NCI-H1436 (cell line): Measurements from ENCODE around the gene ROR2.

Experiments used
- DNase-seq: peaks from one replicate; lab custom pipeline; 2025; lab: John Stamatoyannopoulos, UW

The ROR2 gene

DNA sequence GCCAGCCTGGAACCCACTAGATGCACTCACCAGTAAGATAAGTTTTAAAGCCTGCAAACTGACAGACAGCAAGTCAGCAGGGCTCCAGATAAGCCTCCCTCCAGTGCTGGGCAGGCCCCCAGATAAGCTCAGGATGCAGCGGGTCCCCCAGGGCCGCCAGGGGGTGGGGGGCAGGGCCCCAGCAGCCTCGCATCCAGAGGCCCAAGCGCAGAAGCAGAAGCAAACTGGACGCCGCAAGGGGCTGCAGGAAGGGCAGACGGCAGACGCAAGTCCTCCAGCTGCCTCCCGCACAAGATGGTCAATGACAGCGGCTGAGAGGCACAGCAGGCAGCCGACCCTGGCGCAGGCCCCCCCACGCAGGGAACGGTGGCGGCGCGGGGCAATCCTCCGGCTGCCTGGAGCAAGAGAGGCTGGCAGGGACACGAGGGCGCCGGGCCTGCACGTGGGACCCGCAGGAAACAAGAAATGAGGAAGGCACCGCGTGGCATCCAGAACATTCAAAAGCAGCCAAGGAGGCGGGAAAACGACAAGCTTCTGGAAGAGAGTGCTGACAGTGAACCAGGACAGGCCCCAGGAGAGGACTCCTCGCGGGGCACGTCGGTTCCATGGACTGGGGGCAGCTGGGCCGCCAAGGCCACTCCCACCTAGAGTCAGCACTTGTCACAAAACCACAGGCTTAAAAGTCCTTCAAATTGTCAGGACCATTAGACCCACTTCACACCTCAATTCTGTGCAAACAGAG, 49.8 kb downstream of the ROR2 start:
- no peak for DNase-seq

DNA sequence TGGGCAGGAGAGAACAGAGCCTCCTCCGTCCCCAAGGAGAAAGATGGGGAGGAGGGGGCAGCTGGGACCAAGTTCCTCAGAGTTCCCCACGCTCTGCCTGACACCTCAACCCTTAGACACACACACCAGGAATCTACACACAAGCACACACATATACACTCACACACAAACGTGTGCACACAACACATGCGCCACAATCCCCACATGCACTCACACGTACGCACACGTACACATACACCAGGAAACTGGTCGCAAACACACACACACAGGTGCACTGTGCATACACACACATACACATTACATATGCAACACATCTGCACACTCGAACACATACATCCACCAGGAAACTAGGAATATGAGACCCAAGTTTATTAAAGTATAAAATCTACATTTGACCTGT, 50.4 kb downstream of the ROR2 start:
- no peak for DNase-seq

DNA sequence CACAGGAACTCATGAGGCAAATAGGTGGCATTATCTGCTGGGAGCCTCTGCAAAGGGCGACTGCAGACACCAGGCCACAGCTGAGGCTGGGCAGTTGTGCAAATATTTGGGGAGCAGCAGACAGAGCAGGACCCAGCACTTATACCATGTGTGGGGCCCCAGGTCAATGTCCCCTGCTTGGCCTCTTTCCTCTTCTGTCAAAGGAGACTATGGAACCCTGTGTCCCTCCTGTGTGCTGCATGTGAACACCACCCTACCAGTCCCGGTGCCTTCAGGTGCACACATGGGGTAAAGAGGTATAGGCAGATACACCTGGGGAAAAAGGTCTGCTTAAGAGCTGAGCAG, 50.8 kb downstream of the ROR2 start:
- DNase-seq, result no peak

DNA sequence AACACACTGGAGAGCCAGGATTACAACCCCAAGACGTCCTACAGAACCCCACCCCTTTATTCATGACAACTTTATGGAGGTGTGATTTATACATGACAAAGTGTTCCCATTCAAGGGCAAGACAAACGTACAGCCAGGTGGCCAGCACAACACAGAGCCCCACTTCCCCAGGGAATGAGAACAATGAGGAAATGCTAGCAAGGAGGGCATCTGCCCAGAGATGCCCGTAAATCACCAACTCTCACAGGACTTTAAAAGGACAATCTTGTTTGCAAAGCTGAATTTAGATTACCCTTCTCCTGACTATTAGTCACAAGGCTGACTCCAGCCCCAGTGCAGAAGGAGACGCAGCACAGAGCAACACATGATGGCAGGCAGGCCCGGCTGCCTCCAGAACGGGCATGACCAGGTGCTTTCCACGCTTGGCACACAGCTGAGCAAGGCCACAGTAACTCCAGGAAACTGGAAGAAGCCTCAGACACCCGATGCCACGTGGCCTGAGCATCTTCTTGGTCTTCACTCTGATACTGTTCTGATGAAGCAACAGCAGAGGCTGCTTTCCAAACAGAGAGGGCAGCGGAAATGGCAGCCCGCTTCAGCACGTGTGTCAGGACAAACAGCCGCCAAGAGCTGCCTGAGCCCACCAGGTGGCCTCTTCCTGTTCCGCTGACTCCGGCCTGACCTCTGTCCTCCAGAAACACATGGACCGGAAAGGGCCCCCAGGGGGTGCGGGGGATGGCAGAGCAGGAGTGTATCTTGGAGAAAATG, 51.4 kb downstream of the ROR2 start:
- DNase-seq, result peak; percentile 76

DNA sequence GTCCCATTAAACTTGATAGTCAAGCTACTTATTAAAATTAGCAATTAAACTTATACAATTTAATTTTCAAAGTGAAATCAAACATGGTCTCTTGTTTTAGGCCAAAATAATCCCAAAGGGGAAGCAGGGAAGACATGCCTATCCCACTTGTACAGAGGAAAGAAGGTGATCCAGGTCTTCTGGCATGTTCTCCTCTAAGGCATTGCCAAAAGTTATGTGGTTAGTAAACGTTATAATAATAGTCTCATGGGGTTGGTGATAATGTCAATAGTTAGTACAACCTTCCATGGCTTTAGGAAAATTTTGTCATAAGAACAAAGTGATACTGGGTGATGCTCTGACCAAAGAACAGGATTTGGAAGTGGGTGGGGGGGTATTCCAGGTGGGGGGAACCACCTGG, 52.8 kb downstream of the ROR2 start:
- no peak for DNase-seq

DNA sequence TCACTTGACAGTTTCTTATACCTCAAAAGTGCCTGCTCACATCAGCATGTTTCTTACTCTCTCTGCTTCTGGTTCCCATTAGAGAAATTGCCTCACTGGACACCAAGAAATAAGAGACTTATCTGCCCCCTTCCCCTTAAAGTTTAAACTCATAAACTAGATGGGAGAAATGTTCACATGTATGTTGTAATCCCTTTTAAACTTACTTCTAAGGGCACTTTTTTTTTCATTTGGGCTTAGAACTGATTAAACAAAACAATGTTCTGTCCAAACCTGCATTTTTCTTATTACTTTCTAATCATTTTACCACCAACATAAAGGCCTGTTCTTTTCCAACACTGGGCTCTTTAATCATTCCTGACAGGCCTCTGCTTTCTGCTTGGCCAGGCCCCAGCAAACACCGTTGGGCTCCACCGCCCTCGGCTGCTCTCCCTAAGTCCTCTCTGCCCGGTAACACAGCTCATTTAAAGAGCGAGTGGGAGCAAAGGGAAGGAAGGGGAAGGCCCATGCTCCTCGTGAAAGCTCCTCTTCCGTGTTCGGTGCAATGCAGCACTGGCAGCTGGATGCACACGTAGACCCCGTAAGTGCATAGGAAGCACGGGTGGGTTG, 53.4 kb downstream of the ROR2 start:
- no peak for DNase-seq

DNA sequence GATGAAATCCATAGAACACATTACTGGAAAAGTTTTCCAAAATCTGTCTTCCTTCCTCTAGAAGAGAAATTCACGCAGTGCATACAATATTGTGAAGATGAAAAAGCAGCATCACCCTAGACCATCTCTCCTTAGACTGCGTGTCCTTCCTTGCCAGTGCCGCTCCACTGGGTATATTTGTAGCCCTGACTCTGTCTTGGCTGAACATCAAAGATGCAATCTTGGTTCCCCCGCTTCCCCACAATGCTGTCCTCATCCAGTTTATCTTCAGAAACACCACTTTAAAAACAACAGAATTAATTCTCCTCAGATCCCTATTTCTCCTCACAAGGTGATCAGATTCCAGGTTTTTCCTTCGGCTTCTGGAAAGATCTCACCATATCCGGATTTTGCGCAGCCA, 53.9 kb downstream of the ROR2 start:
- DNase-seq, result no peak

DNA sequence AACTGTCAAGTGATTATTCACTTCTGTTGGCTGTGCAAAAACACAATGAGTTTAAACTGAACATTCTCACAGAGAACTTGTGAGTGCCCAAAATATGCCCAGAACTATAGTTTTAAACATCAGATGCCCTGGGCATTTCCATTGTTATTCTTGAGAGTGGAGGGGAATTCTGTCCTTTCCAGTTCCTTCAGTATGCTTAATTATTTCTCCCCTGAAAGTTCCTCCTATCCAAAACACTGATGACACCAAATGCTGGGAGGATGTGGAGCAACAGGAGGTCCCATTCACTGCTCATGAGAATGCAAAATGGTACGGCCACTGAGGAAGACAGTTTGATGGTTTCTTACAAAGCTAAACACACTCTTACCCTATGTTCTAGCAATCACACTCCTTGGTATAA, 55.5 kb downstream of the ROR2 start:
- DNase-seq, result no peak

DNA sequence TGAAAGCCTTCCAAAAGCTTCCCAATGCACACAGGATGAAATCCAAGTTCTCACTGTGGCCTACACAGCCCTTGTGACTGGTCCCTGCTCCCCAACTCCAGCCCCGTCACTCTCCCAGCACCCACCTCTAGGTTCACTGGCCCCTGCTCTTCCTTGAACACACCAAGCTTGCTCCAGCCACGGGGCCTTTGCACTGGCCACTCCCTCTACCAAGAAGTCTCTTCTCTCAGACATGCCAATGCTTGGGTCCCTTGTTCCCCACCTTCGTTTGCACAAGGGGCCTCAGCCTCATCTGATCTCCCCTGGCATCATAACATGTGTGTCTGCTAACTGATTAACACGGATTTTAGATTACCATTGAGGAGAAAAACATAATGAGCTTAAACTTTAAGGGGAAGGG, 56.0 kb downstream of the ROR2 start:
- no peak for DNase-seq

DNA sequence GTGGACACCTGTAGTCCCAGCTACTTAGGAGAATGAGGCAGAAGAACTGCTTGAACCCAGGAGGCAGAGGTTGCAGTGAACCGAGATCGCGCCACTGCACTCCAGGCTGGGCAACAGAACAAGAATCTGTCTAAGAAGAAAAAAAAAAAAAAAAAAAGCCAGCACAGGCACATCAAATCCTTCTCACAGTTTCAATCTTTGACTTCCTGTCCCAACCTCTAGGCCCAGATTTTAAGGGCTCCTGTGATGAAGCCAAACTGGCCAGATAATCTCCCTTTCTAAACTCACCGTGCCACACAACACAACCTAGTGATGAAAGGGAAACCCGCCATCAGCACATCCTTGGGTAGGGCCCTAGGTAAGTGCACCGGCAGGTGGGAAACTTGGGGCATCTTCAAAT, 58.1 kb downstream of the ROR2 start:
- DNase-seq, result no peak

DNA sequence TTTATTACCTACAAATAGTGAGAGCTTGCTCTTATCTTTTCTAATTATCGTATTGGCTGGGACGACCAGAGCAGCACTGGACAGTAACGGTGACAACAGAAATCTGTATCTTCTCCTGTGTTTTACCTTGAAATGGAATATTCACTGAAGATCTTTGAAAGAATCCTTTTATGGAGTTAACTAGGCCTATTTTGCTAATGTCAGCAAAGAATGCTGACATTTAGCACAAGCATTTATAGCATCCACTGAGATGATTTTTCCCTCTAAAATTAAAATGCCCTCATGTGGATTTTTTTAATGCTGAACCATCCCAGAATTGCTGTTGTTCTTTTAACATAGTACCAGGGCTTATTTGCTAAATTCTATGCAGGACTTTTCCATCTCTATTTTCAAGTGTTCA, 59.4 kb downstream of the ROR2 start:
- DNase-seq, result no peak

DNA sequence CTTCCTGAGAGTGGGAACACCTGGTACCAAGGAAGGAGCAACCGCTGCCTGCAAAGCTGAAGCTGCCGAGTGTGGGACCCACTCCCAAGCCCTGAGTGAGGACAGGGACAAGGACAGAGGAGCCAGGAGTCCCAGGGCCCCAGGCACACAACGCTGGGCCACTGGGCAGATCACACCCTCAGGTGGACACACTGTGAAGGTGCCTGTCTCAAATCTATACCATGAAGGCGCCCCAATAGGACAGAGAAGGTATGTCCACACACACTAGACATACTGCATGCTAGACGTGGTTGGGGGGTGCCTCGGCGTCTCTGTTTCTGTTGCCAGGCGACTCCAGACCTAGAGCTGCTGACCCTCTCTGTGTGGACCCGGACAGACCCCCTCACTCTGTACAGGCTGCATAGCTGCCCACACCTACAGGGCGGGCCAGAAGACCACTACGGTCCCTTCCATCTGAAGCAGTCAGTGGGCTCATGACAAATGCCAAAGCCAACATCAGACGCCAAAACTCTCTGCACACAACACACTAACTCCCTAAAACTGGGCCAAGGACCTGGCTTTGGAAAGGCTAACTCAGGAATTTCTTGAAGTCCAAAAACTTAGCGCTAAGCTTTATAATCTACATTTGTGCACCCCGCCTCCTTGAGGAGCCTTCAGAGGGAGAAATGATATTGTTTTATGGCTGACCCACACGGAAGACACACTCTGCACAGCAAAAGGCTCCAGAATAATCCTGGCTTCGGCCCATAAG, 60.7 kb downstream of the ROR2 start:
- no peak for DNase-seq

DNA sequence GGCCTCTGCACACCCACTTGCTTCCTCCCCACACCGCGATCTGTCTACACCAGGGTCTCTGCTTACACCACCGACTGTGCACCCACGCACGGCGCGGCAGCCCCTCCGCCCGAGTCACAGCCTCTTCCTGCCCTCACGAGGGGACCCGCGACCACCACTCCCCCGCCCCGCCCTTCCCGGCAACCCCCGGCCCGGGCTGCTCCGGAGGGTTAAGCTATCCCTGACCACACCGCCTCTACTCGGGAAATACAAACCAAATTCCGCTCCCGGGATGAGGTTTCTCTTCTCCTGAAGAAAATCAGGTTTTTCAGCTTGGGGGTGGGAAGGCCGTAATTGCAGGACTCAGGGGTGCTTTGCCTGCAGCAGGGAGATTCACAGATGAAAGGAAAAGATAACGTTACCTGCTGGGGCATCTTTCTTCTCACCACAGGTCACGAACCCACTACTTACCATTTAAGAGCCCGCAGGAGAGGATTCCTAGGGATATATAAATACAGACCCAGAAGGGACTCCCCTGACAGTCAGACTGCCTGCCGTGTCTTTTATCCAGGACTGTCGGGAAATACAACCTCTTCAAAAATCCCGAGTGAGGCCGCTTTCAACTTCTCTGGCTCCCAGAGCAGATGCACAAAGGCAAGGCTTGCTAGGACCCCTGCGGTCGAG, 63.5 kb downstream of the ROR2 start:
- no peak for DNase-seq

DNA sequence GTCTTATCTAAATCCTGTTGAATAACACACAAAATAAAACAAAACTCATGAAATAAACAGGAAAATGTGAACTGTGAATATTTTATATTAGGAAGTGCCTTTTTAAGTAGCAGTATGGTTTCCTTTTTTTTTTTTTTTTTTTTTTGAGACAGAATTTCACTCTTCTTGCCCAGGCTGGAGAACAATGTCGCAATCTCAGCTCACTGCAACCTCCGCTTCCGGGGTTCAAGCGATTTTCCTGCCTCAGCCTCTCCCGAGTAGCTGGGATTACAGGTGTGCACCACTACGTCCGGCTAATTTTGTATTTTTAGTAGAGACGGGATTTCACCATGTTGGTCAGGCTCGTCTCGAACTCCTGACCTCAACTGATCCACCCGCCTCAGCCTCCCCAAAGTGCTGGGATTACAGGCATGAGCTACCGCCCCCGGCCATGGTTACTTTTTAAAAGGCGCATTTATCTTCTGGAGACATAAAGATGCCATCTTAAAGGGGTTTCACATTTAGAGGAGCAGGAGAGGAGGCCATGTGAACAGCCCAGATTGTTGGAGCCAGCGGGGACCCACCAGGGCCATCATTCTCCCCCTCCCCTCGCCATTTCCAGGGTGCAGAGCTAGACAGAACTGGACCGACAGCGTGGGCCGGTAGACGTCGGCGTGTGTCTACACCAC, 64.1 kb downstream of the ROR2 start:
- no peak for DNase-seq

DNA sequence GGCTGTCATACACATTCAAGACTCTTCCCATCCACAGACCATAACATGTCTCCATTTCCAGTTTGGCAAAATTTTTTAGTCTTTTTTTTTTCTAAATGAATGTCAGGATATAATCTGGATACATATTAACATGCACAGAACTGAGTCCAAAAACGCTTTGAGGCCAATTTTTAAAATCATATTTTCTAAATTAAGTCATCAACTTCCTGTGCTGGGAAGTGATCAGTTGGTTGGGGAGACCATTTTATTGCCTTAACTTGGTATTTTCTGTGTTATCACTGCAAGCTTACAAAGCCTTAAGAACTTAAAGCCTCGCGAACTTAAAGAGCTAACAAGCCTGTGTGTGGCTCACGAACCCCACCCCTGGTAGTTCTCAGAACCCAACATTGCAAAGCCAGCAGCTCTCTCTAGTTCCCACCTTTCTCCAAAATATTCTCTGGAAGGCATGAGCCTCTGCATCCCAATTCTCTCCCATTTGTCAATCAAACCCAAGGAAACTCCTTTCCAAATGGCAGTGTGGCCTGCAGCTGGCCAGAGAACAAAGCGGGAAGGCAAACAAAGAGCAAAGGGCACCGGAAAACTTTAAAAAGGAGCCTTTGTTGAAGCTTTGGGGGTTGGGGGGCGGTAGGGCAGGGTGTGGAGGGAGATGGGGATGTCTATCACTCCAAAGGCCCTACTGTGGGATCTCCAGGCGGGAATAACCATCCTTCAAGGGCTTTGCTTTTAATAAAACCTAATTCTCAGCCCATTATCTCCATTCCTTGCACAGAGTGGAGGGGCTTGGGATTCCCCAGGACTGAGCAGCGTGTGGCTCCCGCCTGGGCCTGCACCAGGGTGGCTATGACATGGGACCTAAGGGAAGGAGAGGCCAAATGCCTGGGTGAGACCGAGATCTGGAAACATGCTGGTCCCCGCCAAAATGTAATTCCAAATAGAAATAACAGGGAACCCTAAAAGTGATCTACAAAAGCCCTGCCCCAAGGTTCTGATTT, 65.0 kb downstream of the ROR2 start:
- no peak for DNase-seq

DNA sequence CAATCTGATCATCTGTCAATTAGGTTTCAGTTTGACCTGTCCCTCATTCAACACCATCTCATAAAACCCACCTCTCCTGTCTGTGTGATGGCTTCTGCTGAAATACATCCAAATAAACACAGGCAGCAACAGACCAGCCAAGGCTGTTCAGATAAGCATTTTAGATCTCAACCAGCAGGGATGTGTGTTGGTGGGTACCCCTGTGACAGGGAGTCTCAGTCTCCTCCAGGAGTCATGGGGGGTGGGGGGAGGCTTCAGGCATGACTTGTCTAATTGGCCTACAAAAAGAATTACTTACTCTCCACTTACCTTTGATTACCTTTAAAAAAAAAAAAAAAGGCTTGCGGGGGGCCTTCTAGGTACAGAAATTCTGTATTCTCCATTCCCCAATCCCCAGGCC, 65.9 kb downstream of the ROR2 start:
- DNase-seq, result no peak

DNA sequence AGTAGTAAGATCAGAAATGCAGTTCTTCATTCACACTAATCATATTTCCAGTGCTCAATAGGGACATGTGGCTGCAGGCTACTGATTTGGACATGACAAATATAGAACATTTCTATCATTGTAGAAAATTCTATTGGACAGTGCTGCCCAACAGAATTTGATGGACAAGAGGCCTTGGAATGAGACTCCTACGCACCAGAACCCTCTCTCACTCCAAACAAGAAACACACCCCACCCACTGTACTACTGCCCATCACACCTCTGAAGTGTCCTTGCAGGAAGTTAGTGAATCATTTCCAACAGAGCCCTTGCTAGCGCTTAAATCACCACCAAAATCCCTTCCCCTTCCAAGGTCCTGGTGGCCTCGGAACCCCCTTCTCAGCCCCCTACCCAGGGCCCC, 66.5 kb downstream of the ROR2 start:
- DNase-seq, result no peak

DNA sequence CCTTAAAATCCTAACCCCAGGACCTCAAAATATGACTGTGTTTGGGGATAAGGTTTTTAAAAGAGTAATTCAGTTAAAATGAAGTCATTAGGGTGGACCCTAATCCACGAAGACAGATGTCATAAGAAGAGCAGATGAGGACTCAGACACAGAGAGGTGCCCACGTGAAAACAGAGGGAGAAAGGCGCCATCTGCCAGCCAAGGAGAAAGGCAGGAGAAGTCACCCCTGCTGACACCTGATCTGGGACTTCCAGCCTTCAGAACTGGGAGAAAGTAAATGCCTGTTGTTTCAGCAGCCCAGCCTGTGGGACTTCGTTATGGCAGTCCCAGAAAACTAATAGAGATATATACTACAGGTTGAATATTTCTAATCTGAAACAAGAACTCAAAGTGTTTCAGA, 67.4 kb downstream of the ROR2 start:
- DNase-seq, result no peak

DNA sequence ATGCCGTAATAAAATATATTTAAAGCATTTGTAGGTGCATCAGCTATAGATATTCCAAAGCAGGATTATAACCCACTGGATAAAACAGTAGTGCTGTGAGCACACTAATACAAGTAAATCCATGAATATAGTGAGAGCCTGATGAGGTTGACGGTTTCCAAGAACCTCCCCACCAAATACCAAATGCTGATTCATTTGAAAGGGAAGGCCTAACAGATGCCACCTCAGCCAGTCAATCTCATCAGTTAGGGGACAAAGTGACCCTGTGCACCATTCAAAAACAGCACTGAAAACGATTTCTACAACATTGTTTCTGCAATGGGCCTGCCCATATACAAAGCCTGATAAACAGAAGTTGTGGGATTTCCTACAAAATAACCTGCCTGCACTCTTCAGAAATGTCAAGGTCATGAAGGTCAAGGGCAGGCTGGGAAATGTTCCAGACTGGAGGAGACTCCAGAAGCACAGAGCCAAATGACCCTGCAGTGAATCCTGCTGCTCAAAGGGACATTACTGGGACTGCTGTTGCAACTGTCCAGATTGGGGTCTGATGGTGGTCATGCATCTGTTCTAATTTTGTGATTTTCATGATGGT, 69.6 kb downstream of the ROR2 start:
- no peak for DNase-seq

DNA sequence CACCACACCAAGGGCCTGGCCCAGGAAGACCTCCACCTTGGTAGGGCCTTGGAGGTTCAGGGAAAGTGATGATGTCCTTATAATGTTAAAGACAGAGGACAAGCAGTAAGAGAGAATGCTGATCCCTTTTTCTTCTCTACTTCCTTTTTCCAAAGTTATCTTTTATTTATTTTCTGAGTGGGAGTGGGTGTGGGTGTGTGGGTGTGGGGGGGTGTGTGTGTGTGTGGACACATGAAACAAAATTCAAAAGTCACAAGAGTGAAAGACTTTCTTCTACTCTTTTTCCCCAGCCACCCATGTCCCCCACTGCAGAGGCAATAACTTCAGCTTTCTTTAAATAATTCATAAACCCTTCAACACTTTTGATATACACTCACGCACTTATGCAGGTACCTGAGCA, 70.8 kb downstream of the ROR2 start:
- no peak for DNase-seq
